Testis (tissue), 3 donors: ENCODE measurements around the gene ADRA2A. TPM values are rescaled to one million over a fixed set of nuclear protein-coding genes. Genes with fewer than 3 reads are reported as not detected.

Source experiments
- DNase-seq: peaks from one replicate; pipeline ENCODE4 v3.0.0-alpha.2; 2019
- H3K27ac ChIP-seq, 2 donors: fragments of 200-600 bp; sonication (generic); one replicate each; pipeline ENCODE4 v1.5.1; 2019
- H3K27me3 ChIP-seq: fragments of 200-600 bp; sonication (generic); one replicate; pipeline ENCODE4 v1.5.1; 2019
- H3K36me3 ChIP-seq: fragments of 200-600 bp; sonication (generic); one replicate; pipeline ENCODE4 v1.5.1; 2017; ENCODE audit warnings: low read depth; ENCODE audit errors: missing control alignments
- H3K4me1 ChIP-seq: fragments of 200-600 bp; sonication (generic); one replicate; pipeline ENCODE4 v1.5.1; 2019
- H3K4me3 ChIP-seq, 2 donors: fragments of 200-600 bp; sonication (generic); one replicate each; pipeline ENCODE4 v1.5.1; 2017 to 2019
- H3K9me3 ChIP-seq: fragments of 200-600 bp; sonication (generic); one replicate; pipeline ENCODE4 v1.5.1; 2017
- CTCF ChIP-seq, 3 experiments: fragments of 450-650 bp in 2 of 3; fragments of 200-600 bp in 1 of 3; sonication (generic) in 1 of 3; IDR thresholded peaks; one replicate each; pipeline ENCODE4 v1.5.1; 2016 to 2019; ENCODE audit warnings: antibody characterized with exemption in 3 of 3, mild to moderate bottlenecking in 2 of 3, moderate library complexity in 1 of 3
- POLR2A ChIP-seq: fragments of 450-650 bp; IDR thresholded peaks from one replicate; pipeline ENCODE4 v1.6.1; 2017; ENCODE audit warnings: antibody characterized with exemption, mild to moderate bottlenecking, moderate library complexity
- WGBS, 2 donors: methylation state at CpG; one replicate each; pipeline ENCODE4 v1.1.5; 2018; 5-methylcytosine and 5-hydroxymethylcytosine counted together
- intact Hi-C: fragments of 100-400 bp; cut with DNase I; formaldehyde crosslinking; loops from one replicate; pipeline ENCODE4 v1.15.1; 2023; ENCODE audit warnings: low total_unique reads
- polyA plus RNA-seq: library from polyadenylated mRNA; stranded (reverse); fragments of 350-450 nt; fragmentation: Illumina TruSeq; extraction: RNeasy Lipid Tissue Mini Kit (QIAGEN cat#74804); gene quantifications from one replicate; pipeline ENCODE4 v1.2.3, GENCODE V29; 2014; ENCODE audit warnings: low read depth, low replicate concordance; ENCODE audit not compliant: insufficient read depth
- total RNA-seq, 2 donors: library from RNA; depleted of rRNA; stranded (reverse); fragments of >200 nt; gene quantifications; one replicate each; pipeline ENCODE4 v1.2.3, GENCODE V29; 2016

Gene ADRA2A
- total and polyA plus RNA-seq, 3 donors from 2014 or later, result 5.7 to 6.9 (median 6.5) TPM

GRCh38 chr10:111078505-111079185 lies 1.8 kb downstream of the ADRA2A start:
- DNase-seq, result no peak
- Histone ChIP-seq H3K4me1 (peaks cover 5% of the 10 kb centered on the region), H3K27me3 (no peaks in the 10 kb centered on the region), H3K36me3 (no peaks in the 10 kb centered on the region), H3K9me3 (no peaks in the 10 kb centered on the region), H3K27ac (no peak overlapping the region), H3K4me3 (peak overlapping the region; percentile 56 to 65)
- TF ChIP-seq POLR2A, result no peak
- WGBS, 2 donors, result 17% methylated on average over 56 of the region's 104 CpGs; no CpG with 5 or more reads in 1 of the 2 donors
- intact Hi-C loops, result no loop called here

DNA sequence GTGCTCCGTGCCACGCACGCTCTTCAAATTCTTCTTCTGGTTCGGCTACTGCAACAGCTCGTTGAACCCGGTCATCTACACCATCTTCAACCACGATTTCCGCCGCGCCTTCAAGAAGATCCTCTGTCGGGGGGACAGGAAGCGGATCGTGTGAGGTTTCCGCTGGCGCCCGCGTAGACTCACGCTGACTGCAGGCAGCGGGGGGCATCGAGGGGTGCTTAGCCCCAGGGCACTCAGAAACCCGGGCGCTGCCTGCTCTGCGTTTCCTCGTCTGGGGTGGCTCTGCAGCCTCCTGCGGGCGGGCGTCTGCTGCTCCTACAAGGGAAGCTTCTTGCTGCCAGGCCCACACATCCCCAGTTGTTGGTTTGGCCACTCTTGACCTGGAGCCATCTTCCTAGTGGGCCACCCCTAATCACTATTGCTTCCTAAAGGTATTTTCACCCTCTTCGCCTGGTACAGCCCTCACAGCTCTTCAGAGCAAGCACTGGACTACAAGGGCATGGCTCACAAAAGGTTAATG lies 2.5 kb downstream of the ADRA2A start:
- Histone ChIP-seq H3K9me3 (no peaks in the 10 kb centered on the region), H3K4me1 (peaks cover 5% of the 10 kb centered on the region), H3K4me3 (peak overlapping the region; percentile 22 to 56), H3K36me3 (no peaks in the 10 kb centered on the region), H3K27me3 (no peaks in the 10 kb centered on the region), H3K27ac (no peak overlapping the region)
- DNase-seq, result no peak
- intact Hi-C loops, result no loop called here
- WGBS, 2 donors, result 50 to 66% methylated on average over 25 to 27 of the region's 28 CpGs
- TF ChIP-seq POLR2A (no peak), CTCF (IDR thresholded peaks at IDR 0.05) (no peak)

GRCh38 chr10:111079781-111080180 lies 3.0 kb downstream of the ADRA2A start:
- TF ChIP-seq CTCF (IDR thresholded peaks at IDR 0.05), result no peak
- no peak for TF ChIP-seq POLR2A
- peak overlapping the region in 1 of 2 donors; percentile 27 for H3K27ac ChIP-seq
- peaks cover 5% of the 10 kb centered on the region for H3K4me1 ChIP-seq
- peak; percentile 33 for DNase-seq
- H3K9me3 ChIP-seq, result no peaks in the 10 kb centered on the region
- intact Hi-C loops, result loop anchor here (10.0 kb wide), 1 partner anchor 515 kb away; no protein-coding TSS in a partner anchor
- no peaks in the 10 kb centered on the region for H3K27me3 ChIP-seq
- no peaks in the 10 kb centered on the region for H3K36me3 ChIP-seq
- 19 to 35% methylated on average over 5 of the region's 5 CpGs for WGBS, 2 donors
- peak overlapping the region in 1 of 2 donors; percentile 22 for H3K4me3 ChIP-seq

GRCh38 chr10:111080224-111080623 lies 3.4 kb downstream of the ADRA2A start:
- intact Hi-C loops, result loop anchor here (10.0 kb wide), 1 partner anchor 515 kb away; no protein-coding TSS in a partner anchor
- Histone ChIP-seq H3K27me3 (no peaks in the 10 kb centered on the region), H3K9me3 (no peaks in the 10 kb centered on the region), H3K27ac (peak overlapping the region in 1 of 2 donors; percentile 27), H3K36me3 (no peaks in the 10 kb centered on the region), H3K4me3 (no peak overlapping the region), H3K4me1 (peaks cover 5% of the 10 kb centered on the region)
- TF ChIP-seq CTCF (IDR thresholded peaks at IDR 0.05), result no peak
- no peak for TF ChIP-seq POLR2A
- WGBS, 2 donors, result 32 to 34% methylated on average over 2 of the region's 2 CpGs
- DNase-seq, result no peak

DNA sequence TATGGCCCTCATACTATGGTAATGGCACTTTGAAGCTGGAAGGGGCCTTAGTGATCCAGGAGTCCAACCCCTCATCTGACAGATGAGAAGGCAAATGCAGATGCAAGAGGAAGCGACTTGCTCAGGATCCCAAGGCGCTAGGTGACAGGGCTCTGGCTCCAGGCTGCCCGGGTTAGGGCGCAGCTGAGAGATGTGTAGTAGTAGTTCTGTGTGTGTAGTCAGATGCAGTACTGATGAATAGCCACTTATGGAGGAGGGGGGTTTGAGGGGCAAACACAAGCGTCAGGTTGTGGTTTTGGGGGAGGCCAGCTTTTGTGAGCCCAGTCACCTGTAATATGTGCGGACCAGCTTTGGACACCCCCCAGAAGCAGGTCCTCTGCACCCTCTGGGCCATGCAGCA lies 4.8 kb downstream of the ADRA2A start:
- Histone ChIP-seq H3K4me3 (no peak overlapping the region), H3K27me3 (no peaks in the 10 kb centered on the region), H3K9me3 (no peaks in the 10 kb centered on the region), H3K4me1 (peaks cover 5% of the 10 kb centered on the region), H3K27ac (no peak overlapping the region), H3K36me3 (no peaks in the 10 kb centered on the region)
- DNase-seq, result no peak
- intact Hi-C loops, result loop anchor here (10.0 kb wide), 1 partner anchor 513 kb away; no protein-coding TSS in a partner anchor
- 86 to 96% methylated on average over 6 of the region's 6 CpGs for whole genome bisulfite sequencing, 2 donors
- TF ChIP-seq CTCF (IDR thresholded peaks at IDR 0.05) (no peak), POLR2A (no peak)
